Rectal smooth muscle tissue (tissue), 1 donor: Measurements from ENCODE around the gene C19orf44.
"Not testable (repeated sequence)": the region's sequence is repeated elsewhere in the genome, so short reads cannot be mapped to it uniquely, and the experiment has no call there.

Experiments used
- H3K27ac ChIP-seq: one replicate; pipeline ENCODE4 v1.7.0; 2013; ENCODE audit warnings: low read depth, low read length, inconsistent platforms
- H3K27me3 ChIP-seq: one replicate; pipeline ENCODE4 v1.7.0; 2013; ENCODE audit warnings: low read length; ENCODE audit not compliant: control insufficient read depth, insufficient read depth
- H3K36me3 ChIP-seq: one replicate; pipeline ENCODE4 v1.7.0; 2013; ENCODE audit warnings: low read length; ENCODE audit not compliant: control insufficient read depth, insufficient read depth
- H3K4me1 ChIP-seq: one replicate; pipeline ENCODE4 v1.7.0; 2013; ENCODE audit warnings: low read length; ENCODE audit not compliant: control insufficient read depth, insufficient read depth
- H3K4me3 ChIP-seq: one replicate; pipeline ENCODE4 v1.7.0; 2013; ENCODE audit warnings: low read length
- H3K9ac ChIP-seq: one replicate; pipeline ENCODE4 v1.7.0; 2013; ENCODE audit warnings: low read length

Gene C19orf44

DNA sequence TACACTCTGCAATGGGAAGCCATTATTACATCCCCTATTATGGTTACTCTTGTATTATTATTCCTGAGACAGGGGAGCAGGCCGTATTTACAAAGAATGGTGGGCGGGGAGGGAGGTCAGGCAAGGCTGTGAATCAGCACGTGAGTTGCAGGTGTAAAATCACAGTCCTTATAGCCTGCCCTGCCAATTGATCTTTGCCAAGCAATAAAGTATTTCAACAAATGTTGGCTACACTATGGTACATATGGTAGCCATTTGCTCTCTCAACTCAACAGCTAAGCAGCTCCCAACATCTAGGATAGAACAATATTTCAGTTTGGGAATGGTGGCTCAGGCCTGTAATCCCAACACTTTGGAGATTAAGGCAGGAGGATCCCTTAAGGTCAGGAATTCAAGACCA is 36.5 kb upstream of the C19orf44 start:
- no peaks in the 10 kb centered on the region for H3K36me3 ChIP-seq
- H3K4me3 ChIP-seq, result no peak overlapping the region
- peaks cover 12% of the 10 kb centered on the region for H3K4me1 ChIP-seq
- H3K9ac ChIP-seq, result no peak overlapping the region
- H3K27ac ChIP-seq, result no peak overlapping the region
- no peaks in the 10 kb centered on the region for H3K27me3 ChIP-seq

DNA sequence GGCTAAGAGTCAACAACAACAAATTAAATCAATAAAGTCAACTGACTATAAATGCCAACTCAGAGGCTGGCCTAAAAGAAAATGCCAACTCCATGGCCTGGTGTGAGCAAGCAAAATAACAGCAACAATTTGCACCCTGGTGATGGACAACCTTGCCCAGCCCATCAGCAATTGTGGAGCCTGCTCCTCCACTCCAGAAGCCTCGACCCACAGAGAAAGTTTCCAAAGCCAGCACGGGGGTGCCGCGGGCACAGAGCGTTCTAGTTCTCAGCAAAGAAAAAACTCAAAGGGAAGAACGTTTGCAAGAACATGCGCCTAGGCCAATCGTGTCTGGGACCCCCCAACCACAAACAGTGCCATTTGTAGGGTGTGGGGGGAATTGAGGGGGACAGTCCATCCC is 35.7 kb upstream of the C19orf44 start:
- Histone ChIP-seq H3K4me3 (no peak overlapping the region), H3K9ac (no peak overlapping the region), H3K27me3 (no peaks in the 10 kb centered on the region), H3K27ac (no peak overlapping the region), H3K4me1 (peaks cover 12% of the 10 kb centered on the region), H3K36me3 (no peaks in the 10 kb centered on the region)

DNA sequence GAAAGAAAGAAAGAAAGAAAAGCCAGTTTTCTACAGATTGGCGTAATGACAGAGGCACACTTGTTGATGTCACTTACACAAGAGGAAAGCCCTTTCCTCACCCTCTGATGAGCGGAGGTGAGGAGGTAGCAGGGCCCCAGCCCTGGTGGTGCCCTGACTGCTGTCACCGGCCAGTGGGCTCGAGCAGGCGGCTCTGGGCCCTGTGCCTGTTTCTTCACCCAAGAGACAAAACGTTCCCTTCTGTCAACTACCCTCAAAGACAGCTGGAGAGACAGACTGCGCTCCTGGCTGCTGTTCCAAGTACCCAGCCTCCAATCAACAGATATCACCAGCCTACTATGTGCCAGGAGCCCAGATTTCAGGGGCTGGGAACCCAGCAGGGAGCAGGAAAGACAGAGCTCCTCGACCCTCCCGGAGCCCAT is 34.6 kb upstream of the C19orf44 start:
- H3K27ac ChIP-seq, result no peak overlapping the region
- H3K27me3 ChIP-seq, result no peaks in the 10 kb centered on the region
- no peak overlapping the region for H3K9ac ChIP-seq
- H3K4me3 ChIP-seq, result no peak overlapping the region
- peaks cover 12% of the 10 kb centered on the region for H3K4me1 ChIP-seq
- H3K36me3 ChIP-seq, result no peaks in the 10 kb centered on the region

DNA sequence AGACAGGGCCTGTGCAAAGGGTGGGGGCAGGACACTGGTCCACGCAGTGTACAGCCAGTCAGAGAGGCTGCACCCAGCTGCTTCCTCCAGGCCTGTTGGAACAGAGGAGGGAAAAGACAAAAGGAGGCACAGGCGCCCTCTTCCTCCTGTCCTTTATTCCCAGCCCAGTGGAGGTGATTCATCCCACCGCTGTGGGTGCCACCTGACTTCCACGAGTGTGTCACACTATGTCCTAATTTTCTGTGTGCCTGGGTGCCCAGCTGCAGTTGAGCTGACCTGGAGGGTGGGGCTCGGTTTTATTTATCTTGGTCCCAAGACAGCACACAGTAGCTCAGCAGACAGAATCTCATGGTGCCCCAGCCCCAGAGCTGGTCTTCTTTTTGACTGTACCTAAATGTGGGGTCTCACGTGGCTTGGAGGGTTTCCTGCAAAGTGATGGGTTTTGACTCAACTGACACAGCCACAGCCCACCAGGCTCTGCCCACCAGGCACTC is 33.4 kb upstream of the C19orf44 start:
- Histone ChIP-seq H3K4me3 (no peak overlapping the region), H3K36me3 (no peaks in the 10 kb centered on the region), H3K27me3 (no peaks in the 10 kb centered on the region), H3K4me1 (no peaks in the 10 kb centered on the region), H3K27ac (no peak overlapping the region), H3K9ac (no peak overlapping the region)

DNA sequence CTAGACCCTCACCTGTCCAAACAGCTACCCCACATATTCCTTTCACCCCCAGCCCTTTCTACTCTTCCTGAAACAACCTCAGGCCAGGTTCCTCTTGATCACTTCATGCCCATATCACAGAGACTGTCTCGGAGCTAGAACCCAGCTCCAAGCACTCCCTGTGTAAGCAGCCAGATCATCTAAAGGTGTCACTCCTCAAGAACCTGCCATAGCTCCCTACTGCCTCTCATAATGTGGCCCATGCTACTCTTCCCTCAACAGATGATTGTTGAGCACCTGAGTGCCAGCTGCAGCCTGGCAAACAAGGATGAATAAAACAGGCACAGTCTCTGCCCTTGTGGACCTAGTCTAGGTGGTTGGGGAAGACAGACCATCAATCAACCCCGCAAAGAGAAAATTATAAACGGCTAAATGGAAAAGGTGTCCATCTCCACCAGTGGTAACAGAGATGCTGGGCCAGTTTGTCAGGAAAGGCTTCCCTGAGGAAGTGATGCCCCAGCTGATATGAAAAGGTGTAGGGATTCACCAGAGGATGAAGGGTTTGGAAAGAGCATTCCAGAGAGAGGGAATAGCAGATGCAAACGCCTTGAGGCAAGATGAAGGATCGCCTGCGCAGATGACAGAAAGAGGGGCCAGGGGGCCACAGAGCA is 32.7 kb upstream of the C19orf44 start:
- Histone ChIP-seq H3K4me1 (no peaks in the 10 kb centered on the region), H3K36me3 (no peaks in the 10 kb centered on the region), H3K27ac (no peak overlapping the region), H3K9ac (no peak overlapping the region), H3K4me3 (no peak overlapping the region), H3K27me3 (no peaks in the 10 kb centered on the region)

DNA sequence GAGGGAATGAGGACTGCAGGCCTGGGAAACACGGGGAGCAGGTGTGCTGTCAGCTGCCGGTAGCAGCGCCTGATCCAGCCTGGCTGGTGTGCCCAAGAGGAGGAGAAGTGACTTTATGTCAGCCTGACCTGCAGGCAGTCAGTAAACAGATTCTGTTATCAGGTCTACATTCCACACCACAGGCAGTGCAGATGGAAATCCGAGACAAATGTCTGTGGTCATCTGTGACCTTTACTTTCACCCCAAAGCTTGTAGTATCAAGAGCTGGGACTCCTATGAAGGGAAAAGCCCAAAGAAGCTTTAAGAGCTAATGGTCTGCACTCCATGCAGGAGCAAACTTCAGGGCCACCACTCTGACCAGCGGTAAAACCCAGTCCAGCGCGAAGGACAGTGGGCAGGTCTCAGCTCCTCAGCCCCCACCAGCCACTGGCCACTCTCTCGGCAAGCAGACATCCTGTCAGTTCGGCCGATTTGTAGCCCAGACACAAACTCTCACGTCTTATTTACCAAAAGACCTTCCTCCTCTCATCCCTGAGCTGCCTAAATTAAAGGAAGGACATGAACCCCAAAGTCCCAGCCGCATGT is 32.1 kb upstream of the C19orf44 start:
- Histone ChIP-seq H3K36me3 (no peaks in the 10 kb centered on the region), H3K9ac (no peak overlapping the region), H3K27ac (no peak overlapping the region), H3K4me1 (no peaks in the 10 kb centered on the region), H3K4me3 (no peak overlapping the region), H3K27me3 (no peaks in the 10 kb centered on the region)

DNA sequence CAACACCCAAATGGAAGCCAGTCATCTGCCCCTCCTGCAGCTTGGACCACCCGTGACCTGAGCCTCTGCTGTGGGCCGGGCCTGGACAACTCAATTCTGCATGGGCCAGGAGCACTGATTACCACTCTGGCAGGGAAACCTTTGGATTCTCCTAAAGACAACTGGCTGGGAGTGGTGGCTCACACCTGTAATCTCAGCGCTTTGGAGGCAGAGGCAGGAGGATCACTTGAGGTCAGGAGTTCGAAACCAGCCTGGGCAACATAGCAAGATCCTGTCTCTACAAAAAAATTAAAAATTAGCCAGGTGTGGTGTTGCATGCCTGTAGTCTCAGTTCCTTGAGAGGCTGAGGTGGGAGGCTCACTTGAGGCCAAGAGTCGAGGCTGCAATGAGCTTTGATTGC is 31.0 kb upstream of the C19orf44 start:
- Histone ChIP-seq H3K9ac (no peak overlapping the region), H3K36me3 (no peaks in the 10 kb centered on the region), H3K27me3 (no peaks in the 10 kb centered on the region), H3K4me3 (no peak overlapping the region), H3K4me1 (no peaks in the 10 kb centered on the region), H3K27ac (no peak overlapping the region)

DNA sequence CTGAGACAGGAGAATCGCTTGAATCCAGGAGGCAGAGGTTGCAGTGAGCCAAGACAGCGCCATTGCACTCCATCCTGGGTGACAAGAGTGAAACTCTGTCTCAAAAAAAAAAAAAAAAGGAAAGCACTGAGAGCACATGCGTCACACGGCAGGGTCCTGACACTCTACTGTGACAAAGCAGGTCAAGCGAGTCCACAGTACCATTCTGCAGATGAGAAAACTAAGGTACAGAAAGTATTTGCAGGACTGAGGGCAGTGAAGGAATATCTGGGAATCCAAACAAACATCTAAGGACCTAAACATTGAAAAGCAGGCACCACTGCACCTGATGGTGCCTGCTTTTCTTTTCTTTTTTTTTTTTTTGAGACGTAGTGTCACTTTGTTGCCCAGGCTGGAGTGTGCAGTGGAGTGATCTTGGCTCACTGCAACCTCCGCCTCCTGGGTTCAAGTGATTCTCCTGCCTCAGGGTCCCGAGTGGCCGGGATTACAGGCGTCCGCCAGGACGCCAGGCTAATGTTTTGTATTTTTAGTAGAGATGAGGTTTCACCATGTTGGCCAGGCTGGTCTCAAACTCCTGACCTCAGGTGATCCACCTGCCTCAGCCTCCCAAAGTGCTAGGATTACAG is 29.3 kb upstream of the C19orf44 start:
- H3K27me3 ChIP-seq, H3K4me3 ChIP-seq, H3K9ac ChIP-seq, H3K36me3 ChIP-seq, H3K4me1 ChIP-seq, H3K27ac ChIP-seq: not testable (repeated sequence)

DNA sequence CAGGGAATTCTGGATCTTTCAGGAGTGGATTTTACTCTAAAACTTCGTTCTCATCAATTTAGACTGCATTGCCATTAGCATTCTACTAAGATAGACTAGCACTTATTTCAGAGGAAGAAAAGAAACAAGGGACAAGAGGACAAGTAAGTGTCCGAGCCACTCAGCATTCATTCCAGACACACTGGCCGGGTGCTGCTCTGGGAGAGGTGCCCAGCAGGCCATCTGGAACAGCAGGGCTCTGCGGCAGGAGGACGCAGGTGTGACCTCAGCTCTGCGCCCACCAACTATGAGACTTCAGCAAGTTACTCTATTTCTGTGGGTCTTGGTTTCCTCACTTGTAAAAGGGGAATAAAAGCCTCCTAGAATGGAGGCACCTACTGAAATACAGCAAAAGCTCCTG is 28.6 kb upstream of the C19orf44 start:
- no peak overlapping the region for H3K27ac ChIP-seq
- peaks cover 8% of the 10 kb centered on the region for H3K4me1 ChIP-seq
- no peak overlapping the region for H3K9ac ChIP-seq

DNA sequence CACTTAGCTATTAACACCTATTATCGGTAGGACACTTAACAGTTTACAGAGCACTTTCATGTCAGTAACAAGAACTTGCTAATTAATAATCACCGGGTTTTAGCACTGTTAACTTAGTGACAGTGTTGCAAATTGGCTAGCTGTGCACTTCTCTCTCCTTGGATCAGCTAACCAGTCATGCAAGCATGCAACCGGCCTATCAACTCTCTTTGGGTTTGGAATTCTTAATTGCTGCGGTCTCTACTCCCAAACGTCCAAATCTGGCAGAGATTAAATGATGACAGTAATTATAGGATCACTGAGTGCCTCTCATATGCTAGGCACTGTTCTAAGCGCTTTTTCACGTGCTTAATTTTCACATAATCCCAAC is 25.7 kb upstream of the C19orf44 start:
- Histone ChIP-seq H3K4me1 (peaks cover 8% of the 10 kb centered on the region), H3K9ac (no peak overlapping the region), H3K36me3 (no peaks in the 10 kb centered on the region), H3K4me3 (peak overlapping the region; percentile 61), H3K27ac (no peak overlapping the region), H3K27me3 (no peaks in the 10 kb centered on the region)

More for the DNA sequence above, 28.6 kb upstream of the C19orf44 start:
- no peaks in the 10 kb centered on the region for H3K27me3 ChIP-seq
- H3K36me3 ChIP-seq, result no peaks in the 10 kb centered on the region
- no peak overlapping the region for H3K4me3 ChIP-seq

DNA sequence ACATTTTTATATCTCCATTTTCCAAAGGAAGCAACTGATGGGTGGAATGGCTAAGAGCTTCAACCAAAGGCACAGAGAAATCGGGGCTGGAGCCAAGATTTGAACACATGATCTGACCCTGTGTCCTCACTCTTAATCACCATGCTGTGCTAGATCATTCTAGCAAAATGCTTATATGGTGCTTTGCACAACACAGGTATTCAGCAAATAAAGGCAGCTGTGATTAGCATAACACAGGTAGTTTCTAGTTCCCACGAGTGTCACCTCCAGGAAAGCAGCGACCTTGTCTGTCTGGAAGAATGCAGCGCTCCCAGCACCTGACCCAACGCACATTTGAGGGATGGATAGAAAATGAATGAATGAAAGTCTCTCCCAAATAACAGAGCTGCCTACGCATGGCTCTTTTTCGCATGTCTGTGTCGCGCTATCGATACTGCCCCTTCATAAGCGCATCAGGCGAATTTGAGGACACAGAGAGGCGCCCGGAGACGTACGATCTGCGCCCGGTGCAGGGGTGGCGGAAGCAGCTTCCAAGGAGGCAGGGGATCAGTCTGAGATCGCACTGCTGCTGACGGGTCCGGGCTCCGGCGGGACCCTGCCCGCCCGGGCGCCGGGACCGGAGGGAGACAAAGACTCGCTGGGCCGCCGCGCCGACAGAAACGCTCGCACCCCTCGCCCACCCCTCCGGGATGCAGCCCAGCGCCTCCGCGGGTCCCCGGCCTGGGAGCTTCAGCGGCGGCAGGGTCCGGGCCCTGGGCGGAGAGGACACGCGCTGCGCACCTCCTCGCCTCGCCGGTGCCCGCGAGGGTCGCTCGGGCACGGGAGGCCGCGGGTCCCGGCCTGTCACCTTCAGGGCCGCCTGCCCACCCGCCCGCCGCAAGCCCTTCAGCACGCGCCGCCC is 25.0 kb upstream of the C19orf44 start:
- Histone ChIP-seq H3K4me1 (peaks cover 8% of the 10 kb centered on the region), H3K36me3 (no peaks in the 10 kb centered on the region), H3K4me3 (peak overlapping the region; percentile 61), H3K27ac (no peak overlapping the region), H3K27me3 (no peaks in the 10 kb centered on the region), H3K9ac (peak overlapping the region; percentile 41)

DNA sequence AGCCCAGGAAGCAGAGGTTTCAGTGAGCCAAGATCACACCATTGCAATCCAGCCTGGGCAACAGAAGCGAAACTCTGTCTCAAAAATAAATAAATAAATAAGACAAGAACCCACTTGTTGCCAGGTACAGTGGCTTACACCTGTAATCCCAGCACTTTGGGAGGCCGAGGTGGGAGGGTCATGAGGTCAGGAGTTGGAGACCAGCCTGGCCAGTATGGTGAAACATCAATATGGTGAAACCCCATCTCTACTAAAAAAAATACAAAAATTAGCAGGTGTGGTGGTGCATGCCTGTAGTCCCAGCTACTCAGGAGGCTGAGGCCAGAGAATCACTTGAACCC is 23.7 kb upstream of the C19orf44 start:
- H3K4me3 ChIP-seq, result peak overlapping the region; percentile 93
- H3K36me3 ChIP-seq, H3K4me1 ChIP-seq, H3K27me3 ChIP-seq: not testable (repeated sequence)
- H3K27ac ChIP-seq, result peak overlapping the region; percentile 89
- H3K9ac ChIP-seq, result peak overlapping the region; percentile 77
